CD4-positive, alpha-beta T cell treated with Interleukin-4 for 1 hour (primary cell): ENCODE data around the gene ADARB1.
A peak's percentile ranks its signal among the peaks of the same experiment; 100 is the strongest.

Experiments used
- DNase-seq, 2 donors: peaks; one replicate each; pipeline ENCODE4 v3.0.0-alpha.2; 2020 to 2022

The ADARB1 gene

GRCh38 chr21:45055861-45056260, 18.5 kb upstream of the ADARB1 start:
- no peak for DNase-seq

DNA sequence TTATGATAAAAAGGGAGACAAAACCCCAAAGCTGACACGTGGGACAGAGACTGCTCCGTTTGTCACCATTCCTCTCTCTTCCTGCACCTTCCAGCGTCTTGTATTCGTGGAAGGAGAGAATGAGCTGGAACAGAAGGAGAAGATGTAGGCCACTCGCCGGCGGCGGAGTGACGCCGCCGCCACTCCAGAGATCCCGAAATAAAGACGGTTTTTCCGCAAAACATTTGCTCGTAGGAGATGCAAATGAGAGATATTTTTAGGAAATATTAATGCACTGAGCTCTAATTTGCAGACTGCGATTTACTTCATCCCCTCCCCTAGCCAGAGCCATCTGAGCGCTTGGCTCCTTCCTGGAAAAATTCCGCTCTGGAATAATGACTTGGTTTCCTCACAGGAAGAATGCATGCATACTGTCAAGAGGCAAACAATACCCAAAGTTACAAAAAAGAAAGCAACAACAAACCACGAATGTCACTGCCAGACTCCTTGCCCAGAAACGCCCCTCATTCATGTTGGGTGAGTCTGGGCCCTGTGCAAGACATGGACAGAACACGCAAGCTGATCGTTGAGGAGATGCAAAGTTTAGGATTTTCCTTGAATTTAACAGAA, 18.0 kb upstream of the ADARB1 start:
- no peak for DNase-seq

GRCh38 chr21:45056917-45057560, 17.3 kb upstream of the ADARB1 start:
- no peak for DNase-seq

GRCh38 chr21:45057886-45058285, 16.5 kb upstream of the ADARB1 start:
- no peak for DNase-seq

- no peak for DNase-seq
Observed at GRCh38 chr21:45059121-45059520, 15.3 kb upstream of the ADARB1 start.

DNA sequence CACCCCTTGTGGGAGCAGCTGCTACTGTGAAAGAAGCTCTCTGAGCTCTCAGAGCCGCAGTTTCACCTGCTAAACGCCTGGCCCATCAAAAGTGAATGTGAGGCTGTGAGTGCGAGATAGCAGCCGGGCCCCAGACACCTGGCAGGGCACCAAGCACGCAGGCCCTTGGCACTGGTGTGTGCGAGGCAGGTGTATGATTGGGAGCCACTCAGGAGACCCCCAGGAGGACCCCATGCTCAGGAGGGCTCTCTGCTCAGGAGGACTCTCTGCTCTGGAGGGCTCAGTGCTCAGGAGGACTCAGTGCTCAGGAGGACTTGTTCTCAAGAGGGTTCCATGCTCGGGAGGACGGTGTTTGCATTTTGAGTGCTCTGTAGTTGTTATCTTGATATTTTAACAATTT, 14.3 kb upstream of the ADARB1 start:
- DNase-seq, result no peak

DNA sequence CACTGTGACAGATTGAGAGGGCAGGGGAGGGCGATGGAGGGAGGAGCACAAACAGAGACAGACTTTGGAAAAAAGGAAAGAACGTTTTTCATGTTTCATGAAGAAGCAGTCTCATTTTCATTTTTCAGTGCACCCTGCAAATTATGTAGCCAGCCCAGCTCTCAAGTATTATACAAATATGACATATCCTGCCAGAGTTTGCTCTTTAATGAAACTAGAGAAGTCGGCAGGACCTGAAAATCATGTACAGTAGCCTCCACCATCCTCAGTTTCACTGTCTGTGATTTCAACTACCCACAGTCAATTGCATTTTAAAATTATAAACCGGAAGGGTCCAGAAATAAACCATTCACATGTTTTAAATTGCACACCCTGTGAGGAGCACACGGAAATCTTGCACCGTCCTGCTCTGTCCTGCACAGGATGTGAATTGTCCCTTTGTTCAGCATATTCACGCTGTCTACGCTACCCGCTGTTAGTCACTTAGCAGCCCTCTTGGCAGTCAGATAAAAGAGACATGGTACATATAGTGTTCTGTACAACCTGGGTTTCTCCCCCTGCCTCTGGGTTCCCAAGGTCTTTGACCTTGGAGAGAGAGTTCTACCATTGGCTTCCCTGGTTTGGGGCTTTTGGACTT, 13.6 kb upstream of the ADARB1 start:
- DNase-seq, result no peak

DNA sequence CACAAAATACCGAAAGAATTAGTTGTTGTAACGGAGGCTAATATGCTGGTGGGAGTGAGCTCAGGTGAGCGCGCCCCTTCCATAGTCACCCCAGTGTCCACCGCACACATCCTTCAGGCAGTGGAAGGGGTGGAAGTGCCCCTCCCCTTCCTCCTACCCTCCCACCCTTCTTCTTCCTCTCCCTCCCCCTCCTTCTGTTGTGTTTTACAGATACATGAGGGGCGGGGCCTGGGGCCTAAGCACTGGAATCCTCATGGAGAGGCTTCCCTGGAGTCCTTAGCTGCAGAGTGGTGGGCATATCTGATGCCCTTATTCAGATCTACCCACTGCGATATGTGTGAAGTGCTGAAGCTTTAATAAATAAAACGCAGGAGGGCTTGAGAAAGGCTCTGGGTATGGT, 10.3 kb upstream of the ADARB1 start:
- DNase-seq, result no peak

- no peak for DNase-seq
Observed at GRCh38 chr21:45064618-45065399, 9.6 kb upstream of the ADARB1 start.

- DNase-seq, result no peak
Observed at GRCh38 chr21:45067462-45068285, 6.7 kb upstream of the ADARB1 start.

GRCh38 chr21:45069085-45069484, 5.3 kb upstream of the ADARB1 start:
- no peak for DNase-seq

GRCh38 chr21:45069711-45070110, 4.7 kb upstream of the ADARB1 start:
- no peak for DNase-seq

GRCh38 chr21:45071078-45071873, 3.1 kb upstream of the ADARB1 start:
- DNase-seq, result no peak

DNA sequence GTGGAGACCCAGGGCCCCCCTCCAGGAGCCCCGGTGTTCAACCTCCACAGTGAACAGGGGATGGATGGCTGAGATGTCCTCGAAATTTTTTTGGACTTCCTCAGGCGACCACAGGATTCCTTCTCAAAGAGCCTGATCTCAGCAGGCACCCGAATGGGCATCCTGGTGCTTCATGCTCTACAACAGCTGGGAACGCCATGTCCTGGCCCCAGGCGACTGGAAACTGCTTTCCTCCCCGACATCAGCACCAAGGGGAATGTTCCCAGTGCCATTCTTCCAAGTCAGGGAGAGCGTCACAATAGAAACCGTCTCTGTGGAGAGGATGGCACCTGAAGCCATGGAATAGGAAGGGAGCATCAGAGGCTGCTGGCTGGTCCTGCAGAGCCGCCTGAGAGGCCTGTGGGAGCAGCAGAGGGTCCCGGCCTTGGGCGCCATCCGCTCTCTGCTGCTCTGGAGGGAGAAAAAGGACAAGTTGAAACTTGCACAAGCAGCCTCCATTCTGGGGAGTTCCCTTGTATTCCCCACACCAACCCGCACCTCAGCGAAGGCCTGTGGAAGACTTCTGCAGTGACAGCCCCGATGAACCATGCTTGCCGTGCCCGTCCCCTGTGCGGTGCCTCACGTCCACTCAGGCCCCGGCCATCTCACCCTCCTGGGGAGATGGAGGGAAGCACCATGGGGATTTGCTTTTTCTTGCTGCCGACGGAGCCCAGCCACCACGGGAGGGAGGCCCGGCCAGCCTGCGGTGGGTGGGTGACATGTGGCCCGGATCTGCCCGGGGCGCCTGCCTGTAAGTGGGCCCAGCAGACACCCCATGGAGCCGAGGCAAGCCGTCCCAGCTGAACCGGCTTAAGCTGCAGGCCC, 2.3 kb upstream of the ADARB1 start:
- no peak for DNase-seq

DNA sequence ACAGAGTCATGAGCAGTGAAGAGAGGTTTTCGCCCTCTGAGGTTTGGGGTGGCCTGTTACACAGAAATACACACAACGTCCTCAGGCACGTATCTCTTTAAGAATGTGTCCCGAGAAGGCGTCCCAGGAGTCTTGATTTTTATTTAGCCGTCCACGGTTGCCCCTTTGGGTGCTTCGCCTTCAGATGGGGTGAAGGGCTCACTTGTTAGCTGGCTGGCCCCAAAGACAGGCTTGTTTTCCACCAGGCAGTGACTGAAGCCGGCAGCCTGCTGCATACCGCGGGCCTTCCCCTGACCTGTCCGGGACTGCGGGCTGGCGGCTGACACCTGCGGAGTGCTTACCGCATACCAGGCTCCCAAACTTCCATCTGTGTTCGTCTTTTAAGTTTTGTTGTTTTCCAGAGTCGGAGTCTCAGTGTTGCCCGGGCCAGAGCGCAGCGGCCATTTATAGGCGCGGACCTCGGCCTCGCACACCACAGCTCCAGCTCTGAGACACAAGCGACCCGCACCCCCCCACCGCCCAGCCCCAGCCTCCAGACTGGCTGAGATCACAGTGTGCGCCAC, 1.6 kb upstream of the ADARB1 start:
- DNase-seq, result no peak

GRCh38 chr21:45073301-45074047, 906 bp upstream of the ADARB1 start:
- no peak for DNase-seq

GRCh38 chr21:45074818-45075595, 627 bp downstream of the ADARB1 start:
- peak in 1 of 2 donors; percentile 27 for DNase-seq

GRCh38 chr21:45075596-45076244, 1.3 kb downstream of the ADARB1 start:
- DNase-seq, result no peak
